Panc1 (cell line): ENCODE measurements around the gene SERPINB10.

Experiments
- POLR2AphosphoS5 ChIP-seq: IDR thresholded peaks from 2 replicates; pipeline ENCODE4 v1.6.1; 2012; ENCODE audit warnings: mild to moderate bottlenecking, low read depth, low read length, moderate library complexity
- SIN3A ChIP-seq: IDR thresholded peaks from 2 replicates; pipeline ENCODE4 v1.6.1; 2012; ENCODE audit warnings: low read depth, mild to moderate bottlenecking, low read length, moderate library complexity, borderline replicate concordance; ENCODE audit not compliant: insufficient read depth
- TCF7L2 ChIP-seq: IDR thresholded peaks from 2 replicates; pipeline ENCODE4 v1.6.1; 2011; ENCODE audit warnings: mild to moderate bottlenecking, low read depth, low read length, inconsistent platforms
- TF ChIP-seq, protein P1 (sequence below): fragments of 450-650 bp; IDR thresholded peaks from 2 replicates; pipeline ENCODE4 v1.5.1; 2017; ENCODE audit warnings: mild to moderate bottlenecking

DNA sequence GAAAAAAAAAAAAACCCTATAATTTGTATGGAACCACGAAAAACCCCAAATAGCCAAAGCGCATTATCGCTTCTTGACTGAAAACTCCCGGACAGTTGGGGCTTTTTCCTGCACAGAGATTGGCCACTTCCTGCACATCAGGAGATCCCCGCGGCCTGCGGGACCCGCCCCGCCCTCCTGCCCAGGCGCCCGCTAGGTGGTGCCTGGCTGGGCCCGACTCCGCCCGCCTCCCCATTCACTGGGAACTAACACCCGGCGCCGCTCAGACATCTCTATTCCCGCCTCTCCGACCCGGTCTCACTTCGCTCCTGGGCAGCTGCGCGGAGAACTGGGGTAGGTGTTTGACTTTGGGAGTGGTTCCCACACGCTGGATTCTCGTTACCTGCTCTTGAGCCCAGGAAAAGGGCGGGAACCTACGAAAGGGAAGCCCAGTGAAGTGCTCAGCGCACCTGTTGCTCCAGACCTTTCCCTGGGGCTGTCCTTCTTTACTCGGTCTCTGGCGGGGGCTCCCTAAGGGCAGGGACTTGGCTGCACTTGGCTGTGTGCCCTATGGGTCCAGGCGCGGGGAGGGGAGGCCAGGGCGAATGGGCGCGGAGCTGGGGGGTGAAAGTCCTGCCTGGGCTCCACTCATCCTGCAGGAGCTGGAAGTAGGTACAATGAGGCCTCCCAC is 41.4 kb downstream of the SERPINB10 start, which contains the start of gene HMSD:
- TF ChIP-seq, protein P1, sequence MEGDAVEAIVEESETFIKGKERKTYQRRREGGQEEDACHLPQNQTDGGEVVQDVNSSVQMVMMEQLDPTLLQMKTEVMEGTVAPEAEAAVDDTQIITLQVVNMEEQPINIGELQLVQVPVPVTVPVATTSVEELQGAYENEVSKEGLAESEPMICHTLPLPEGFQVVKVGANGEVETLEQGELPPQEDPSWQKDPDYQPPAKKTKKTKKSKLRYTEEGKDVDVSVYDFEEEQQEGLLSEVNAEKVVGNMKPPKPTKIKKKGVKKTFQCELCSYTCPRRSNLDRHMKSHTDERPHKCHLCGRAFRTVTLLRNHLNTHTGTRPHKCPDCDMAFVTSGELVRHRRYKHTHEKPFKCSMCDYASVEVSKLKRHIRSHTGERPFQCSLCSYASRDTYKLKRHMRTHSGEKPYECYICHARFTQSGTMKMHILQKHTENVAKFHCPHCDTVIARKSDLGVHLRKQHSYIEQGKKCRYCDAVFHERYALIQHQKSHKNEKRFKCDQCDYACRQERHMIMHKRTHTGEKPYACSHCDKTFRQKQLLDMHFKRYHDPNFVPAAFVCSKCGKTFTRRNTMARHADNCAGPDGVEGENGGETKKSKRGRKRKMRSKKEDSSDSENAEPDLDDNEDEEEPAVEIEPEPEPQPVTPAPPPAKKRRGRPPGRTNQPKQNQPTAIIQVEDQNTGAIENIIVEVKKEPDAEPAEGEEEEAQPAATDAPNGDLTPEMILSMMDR: peak; percentile 59
- TF ChIP-seq POLR2AphosphoS5 (no peak), SIN3A (no peak), TCF7L2 (no peak)
